Loucy (cell line): ENCODE measurements around the gene PPM1N.

Experiments
- CTCF ChIP-seq: fragments of 200-600 bp; sonication (generic); conservative IDR thresholded peaks from 2 replicates; pipeline ENCODE4 v1.5.1; 2014; ENCODE audit warnings: mild to moderate bottlenecking, antibody characterized with exemption, low read length
- EZH2phosphoT487 ChIP-seq: fragments of 200-600 bp; IDR thresholded peaks from 2 replicates; pipeline ENCODE4 v1.6.1; 2018; ENCODE audit warnings: antibody characterized with exemption, mild to moderate bottlenecking, moderate library complexity, borderline replicate concordance

- no peak for TF ChIP-seq EZH2phosphoT487
- TF ChIP-seq CTCF, result no peak
Observed at GRCh38 chr19:45463241-45463640, 35.0 kb upstream of the PPM1N start.
